Stomach (tissue), 9 donors: ENCODE results near the gene ELP1. TPM values are rescaled to one million over a fixed set of nuclear protein-coding genes. Genes with fewer than 3 reads are reported as not detected.

Experiments
- DNase-seq, 2 donors: peaks; one replicate each; pipeline versions ENCODE4 v3.0.0 to v3.0.0-alpha.2; 2013 to 2019
- H3K27ac ChIP-seq, 5 donors: fragments of 200-600 bp in 4 of 5; sonication (generic) in 4 of 5; one replicate each; pipeline ENCODE4 v1.5.1; 2013 to 2019; ENCODE audit warnings: mild to moderate bottlenecking in 1 of 5, moderate library complexity in 1 of 5
- H3K27me3 ChIP-seq, 3 donors: fragments of 200-600 bp; sonication (generic); one replicate each; pipeline ENCODE4 v1.5.1; 2017 to 2019; ENCODE audit warnings: mixed run types in 1 of 3
- H3K36me3 ChIP-seq, 4 donors: fragments of 200-600 bp; sonication (generic); 1 replicate in 3 of 4; 2 replicates in 1 of 4; pipeline ENCODE4 v1.5.1; 2016 to 2019
- H3K4me1 ChIP-seq, 4 donors: fragments of 200-600 bp; sonication (generic); one replicate each; pipeline ENCODE4 v1.5.1; 2016 to 2019
- H3K4me3 ChIP-seq, 4 donors: fragments of 200-600 bp; sonication (generic) in 3 of 4; one replicate each; pipeline ENCODE4 v1.5.1; 2016 to 2019; ENCODE audit warnings: mild to moderate bottlenecking in 1 of 4
- H3K9me3 ChIP-seq, 4 donors: fragments of 200-600 bp; sonication (generic); one replicate each; pipeline ENCODE4 v1.5.1; 2016 to 2019
- EP300 ChIP-seq: sonication (generic); formaldehyde crosslinking; IDR thresholded peaks from one replicate; pipeline ENCODE4 v1.6.1; 2017; ENCODE audit warnings: antibody characterized with exemption
- POLR2A ChIP-seq, 4 donors: fragments of 450-650 bp; IDR thresholded peaks; one replicate each; pipeline ENCODE4 v1.6.1; 2016; ENCODE audit warnings: antibody characterized with exemption in 4 of 4, control low read depth in 2 of 4, mild to moderate bottlenecking in 1 of 4, moderate library complexity in 1 of 4
- POLR2AphosphoS5 ChIP-seq, 3 donors: sonication (generic); formaldehyde crosslinking; IDR thresholded peaks; one replicate each; pipeline ENCODE4 v1.6.1; 2016; ENCODE audit warnings: antibody characterized with exemption in 3 of 3
- WGBS, 5 donors: extraction: QIAGEN DNeasy Blood & Tissue Kit in 3 of 5; methylation state at CpG; one replicate each; pipeline versions ENCODE4 v1.1.5 to v1.1.7; 2013 to 2018; 5-methylcytosine and 5-hydroxymethylcytosine counted together
- intact Hi-C: fragments of 100-400 bp; cut with DNase I; formaldehyde crosslinking; loops from one replicate; pipeline ENCODE4 v1.15.1; 2023; ENCODE audit warnings: low total_unique reads
- polyA plus RNA-seq, 3 donors: library from polyadenylated mRNA; stranded (reverse); fragments of 200-250 nt; gene quantifications; one replicate each; pipeline ENCODE4 v1.2.3, GENCODE V29; 2013
- total RNA-seq, 5 donors: library from RNA; depleted of rRNA; stranded (reverse); fragments of >200 nt; gene quantifications; one replicate each; pipeline versions ENCODE4 v1.1.0 to v1.2.3, GENCODE V29; 2014 to 2016
- TF ChIP-seq, protein P1 (sequence below), 7 experiments: fragments of 450-650 bp in 4 of 7; fragments of 200-600 bp in 3 of 7; sonication (generic) in 3 of 7; IDR thresholded peaks; one replicate each; pipeline ENCODE4 v1.5.1; 2016 to 2019; ENCODE audit warnings: antibody characterized with exemption in 7 of 7, control low read depth in 2 of 7, mild to moderate bottlenecking in 1 of 7
- donor health status: healthy with polysubstance abuse.
- donor health status: Bipolar disorder and iron deficiency.
- donor health status: healthy.

The ELP1 gene
- total and polyA plus RNA-seq, 8 donors = 6.0 to 47.3 (median 19.0) TPM

GRCh38 chr9:108861464-108861863, 72.5 kb downstream of the ELP1 start:
- H3K4me1 ChIP-seq = no peaks in the 10 kb centered on the region
- DNase-seq = no peak
- H3K27me3 ChIP-seq = no peaks in the 10 kb centered on the region
- intact Hi-C loops = no loop called here
- 65 to 96% (median 75%) methylated on average over 7 of the region's 7 CpGs for WGBS, 5 donors
- no peaks in the 10 kb centered on the region for H3K36me3 ChIP-seq
- no peaks in the 10 kb centered on the region for H3K9me3 ChIP-seq
- no peak overlapping the region for H3K4me3 ChIP-seq
- H3K27ac ChIP-seq = no peak overlapping the region
- TF ChIP-seq POLR2AphosphoS5 (IDR thresholded peaks at IDR 0.05) (no peak), POLR2A (IDR thresholded peaks at IDR 0.05) (no peak), EP300 (no peak)
- TF ChIP-seq, protein P1, sequence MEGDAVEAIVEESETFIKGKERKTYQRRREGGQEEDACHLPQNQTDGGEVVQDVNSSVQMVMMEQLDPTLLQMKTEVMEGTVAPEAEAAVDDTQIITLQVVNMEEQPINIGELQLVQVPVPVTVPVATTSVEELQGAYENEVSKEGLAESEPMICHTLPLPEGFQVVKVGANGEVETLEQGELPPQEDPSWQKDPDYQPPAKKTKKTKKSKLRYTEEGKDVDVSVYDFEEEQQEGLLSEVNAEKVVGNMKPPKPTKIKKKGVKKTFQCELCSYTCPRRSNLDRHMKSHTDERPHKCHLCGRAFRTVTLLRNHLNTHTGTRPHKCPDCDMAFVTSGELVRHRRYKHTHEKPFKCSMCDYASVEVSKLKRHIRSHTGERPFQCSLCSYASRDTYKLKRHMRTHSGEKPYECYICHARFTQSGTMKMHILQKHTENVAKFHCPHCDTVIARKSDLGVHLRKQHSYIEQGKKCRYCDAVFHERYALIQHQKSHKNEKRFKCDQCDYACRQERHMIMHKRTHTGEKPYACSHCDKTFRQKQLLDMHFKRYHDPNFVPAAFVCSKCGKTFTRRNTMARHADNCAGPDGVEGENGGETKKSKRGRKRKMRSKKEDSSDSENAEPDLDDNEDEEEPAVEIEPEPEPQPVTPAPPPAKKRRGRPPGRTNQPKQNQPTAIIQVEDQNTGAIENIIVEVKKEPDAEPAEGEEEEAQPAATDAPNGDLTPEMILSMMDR (IDR thresholded peaks at IDR 0.05) = no peak

DNA sequence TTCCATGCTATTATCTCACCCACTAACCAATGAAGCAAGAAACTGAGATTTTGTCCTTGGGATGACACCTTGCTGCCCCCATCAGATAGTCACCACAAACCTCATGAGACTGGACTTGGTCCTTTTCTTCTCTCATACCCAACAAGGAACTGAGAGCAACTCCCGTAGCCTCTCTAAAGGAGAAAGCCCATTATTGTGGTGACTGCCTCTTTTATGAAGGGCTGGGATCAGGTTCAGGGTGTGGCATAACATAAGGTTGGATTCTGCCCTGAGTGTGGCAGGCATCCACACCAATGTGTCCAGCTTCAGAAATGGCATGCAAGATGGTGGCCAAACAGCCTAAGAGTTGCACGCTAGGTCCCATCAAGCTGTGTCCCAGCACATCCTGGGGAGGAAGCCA, 73.2 kb downstream of the ELP1 start:
- H3K27ac ChIP-seq = no peak overlapping the region
- no peaks in the 10 kb centered on the region for H3K9me3 ChIP-seq
- 78 to 97% (median 83%) methylated on average over 2 of the region's 2 CpGs for WGBS, 5 donors
- no peaks in the 10 kb centered on the region for H3K4me1 ChIP-seq
- DNase-seq = no peak
- H3K4me3 ChIP-seq = no peak overlapping the region
- intact Hi-C loops = no loop called here
- H3K27me3 ChIP-seq = no peaks in the 10 kb centered on the region
- H3K36me3 ChIP-seq = no peaks in the 10 kb centered on the region
- TF ChIP-seq, protein P1 (IDR thresholded peaks at IDR 0.05) = no peak
- no peak for TF ChIP-seq POLR2A (IDR thresholded peaks at IDR 0.05)
- no peak for TF ChIP-seq EP300
- TF ChIP-seq POLR2AphosphoS5 (IDR thresholded peaks at IDR 0.05) = no peak

- Histone ChIP-seq H3K9me3 (no peaks in the 10 kb centered on the region), H3K27ac (no peak overlapping the region), H3K4me1 (no peaks in the 10 kb centered on the region), H3K4me3 (no peak overlapping the region), H3K36me3 (no peaks in the 10 kb centered on the region), H3K27me3 (no peaks in the 10 kb centered on the region)
- 77 to 96% (median 91%) methylated on average over 4 of the region's 4 CpGs for WGBS, 5 donors
- TF ChIP-seq EP300 (no peak), POLR2A (IDR thresholded peaks at IDR 0.05) (no peak), POLR2AphosphoS5 (IDR thresholded peaks at IDR 0.05) (no peak)
- TF ChIP-seq, protein P1 (IDR thresholded peaks at IDR 0.05) = no peak
- no peak for DNase-seq
- intact Hi-C loops = no loop called here
These were observed 73.6 kb downstream of the ELP1 start for GRCh38 chr9:108860354-108860753.

DNA sequence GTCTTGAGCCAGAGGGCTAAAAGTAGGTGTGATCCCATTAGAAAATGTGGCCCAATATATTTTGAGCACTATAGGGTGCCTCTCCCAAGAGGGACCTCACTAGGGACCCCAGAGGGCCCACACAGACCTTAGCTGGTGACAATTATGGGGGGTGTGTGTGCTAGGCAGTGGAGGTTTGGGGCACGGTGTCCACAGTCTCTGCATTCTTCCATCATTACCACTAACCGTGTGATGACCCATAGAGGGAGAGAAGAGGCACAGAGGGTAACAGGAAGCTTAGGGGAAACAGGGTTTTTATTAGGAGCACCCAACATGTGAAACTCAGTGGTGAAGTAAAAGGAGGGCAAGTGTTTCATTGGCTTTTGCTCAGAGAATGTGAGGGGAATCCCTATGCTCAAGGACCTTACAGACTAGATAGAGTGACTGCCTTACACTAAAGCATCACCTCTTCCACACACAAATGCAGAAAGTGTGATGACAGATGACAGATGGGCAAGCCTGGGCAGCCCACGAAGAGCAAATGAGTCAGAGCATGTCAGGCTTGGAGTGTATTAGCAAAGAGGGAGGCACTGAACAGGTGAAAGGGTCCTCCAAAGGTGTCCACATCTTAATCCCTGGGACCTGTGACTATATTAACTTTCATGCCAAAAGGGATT, 74.3 kb downstream of the ELP1 start:
- WGBS, 5 donors = 69 to 84% (median 78%) methylated on average over 3 of the region's 3 CpGs
- intact Hi-C loops = no loop called here
- DNase-seq = no peak
- H3K27me3 ChIP-seq = no peaks in the 10 kb centered on the region
- no peaks in the 10 kb centered on the region for H3K4me1 ChIP-seq
- no peaks in the 10 kb centered on the region for H3K36me3 ChIP-seq
- TF ChIP-seq POLR2A (IDR thresholded peaks at IDR 0.05) = no peak
- TF ChIP-seq, protein P1 (IDR thresholded peaks at IDR 0.05) = no peak
- TF ChIP-seq EP300 = no peak
- TF ChIP-seq POLR2AphosphoS5 (IDR thresholded peaks at IDR 0.05) = no peak
- no peaks in the 10 kb centered on the region for H3K9me3 ChIP-seq
- no peak overlapping the region for H3K27ac ChIP-seq
- no peak overlapping the region for H3K4me3 ChIP-seq
